Esophagus mucosa (tissue), 1 donor: ENCODE measurements around the gene NAA11. TPM values are rescaled to one million over a fixed set of nuclear protein-coding genes. Genes with fewer than 3 reads are reported as not detected.
A peak's percentile ranks its signal among the peaks of the same experiment; 100 is the strongest.
"Not testable (repeated sequence)": the region's sequence is repeated elsewhere in the genome, so short reads cannot be mapped to it uniquely, and the experiment has no call there.

Experiments
- ATAC-seq: fragments of 200-7000 bp; cut with Tn5 transposase; one replicate; pipeline ENCODE4 v1.9.1; 2020
- total RNA-seq: library from RNA; stranded (reverse); gene quantifications from one replicate; pipeline ENCODE4 v1.2.4, GENCODE V29; 2023
- donor health status: DM: yes; HTN: yes; CAD: no.

The NAA11 gene
- total RNA-seq, 1 donor from 2014 or later: not detected

GRCh38 chr4:79308137-79308536, 17.7 kb downstream of the NAA11 start:
- ATAC-seq: no peak

- no peak for ATAC-seq
Measured at GRCh38 chr4:79306795-79307194, 19.1 kb downstream of the NAA11 start.

- ATAC-seq: no peak
Measured at GRCh38 chr4:79300280-79300679, 25.6 kb downstream of the NAA11 start.

- no peak for ATAC-seq
Measured at GRCh38 chr4:79298484-79298883, 27.4 kb downstream of the NAA11 start.

- no peak for ATAC-seq
Measured at GRCh38 chr4:79298027-79298426, 27.8 kb downstream of the NAA11 start.

GRCh38 chr4:79297479-79297878, 28.4 kb downstream of the NAA11 start:
- no peak for ATAC-seq

GRCh38 chr4:79296768-79297428, 29.0 kb downstream of the NAA11 start:
- ATAC-seq: no peak

- no peak for ATAC-seq
Measured at GRCh38 chr4:79295086-79295485, 30.8 kb downstream of the NAA11 start.

- ATAC-seq: peak; percentile 87
Measured at GRCh38 chr4:79294064-79294463, 31.8 kb downstream of the NAA11 start.

GRCh38 chr4:79292008-79292407, 33.9 kb downstream of the NAA11 start:
- ATAC-seq: no peak

- ATAC-seq: no peak
Measured at GRCh38 chr4:79290376-79290775, 35.5 kb downstream of the NAA11 start.

GRCh38 chr4:79288185-79288584, 37.7 kb downstream of the NAA11 start:
- no peak for ATAC-seq

- no peak for ATAC-seq
Measured at GRCh38 chr4:79287718-79288117, 38.1 kb downstream of the NAA11 start.

- ATAC-seq: no peak
Measured at GRCh38 chr4:79287076-79287475, 38.8 kb downstream of the NAA11 start.

GRCh38 chr4:79281566-79282359, 44.1 kb downstream of the NAA11 start:
- no peak for ATAC-seq

GRCh38 chr4:79277467-79277866, 48.4 kb downstream of the NAA11 start:
- ATAC-seq: not testable (repeated sequence)

GRCh38 chr4:79273915-79274314, 51.9 kb downstream of the NAA11 start:
- no peak for ATAC-seq

GRCh38 chr4:79272761-79273160, 53.1 kb downstream of the NAA11 start:
- ATAC-seq: no peak

GRCh38 chr4:79272126-79272525, 53.7 kb downstream of the NAA11 start:
- no peak for ATAC-seq

GRCh38 chr4:79267671-79268070, 58.2 kb downstream of the NAA11 start:
- ATAC-seq: no peak
